Gastrocnemius medialis (tissue), 4 donors: ENCODE measurements around the gene AAK1.

Source experiments
- CTCF ChIP-seq, 5 experiments: fragments of 450-650 bp in 3 of 5; fragments of 200-600 bp in 2 of 5; sonication (generic) in 2 of 5; IDR thresholded peaks in 4 of 5; conservative IDR thresholded peaks in 1 of 5; 1 replicate in 4 of 5; 2 replicates in 1 of 5; pipeline ENCODE4 v1.5.1; 2016 to 2019; ENCODE audit warnings: antibody characterized with exemption in 5 of 5, mild to moderate bottlenecking in 3 of 5, moderate library complexity in 3 of 5
- POLR2A ChIP-seq, 2 donors: fragments of 450-650 bp; IDR thresholded peaks; one replicate each; pipeline ENCODE4 v1.6.1; 2017; ENCODE audit warnings: antibody characterized with exemption in 2 of 2, mild to moderate bottlenecking in 2 of 2, moderate library complexity in 2 of 2

- TF ChIP-seq CTCF (IDR thresholded peaks at IDR 0.05 in 4 of 5, conservative IDR thresholded peaks at IDR 0.05 in 1 of 5) (no peak), POLR2A (IDR thresholded peaks at IDR 0.05) (no peak)
Measured at GRCh38 chr2:69561101-69561500, 82.4 kb downstream of the AAK1 start.
